Right lobe of liver (tissue), 6 donors: Measurements from ENCODE around the gene NOS1. TPM values are rescaled to one million over a fixed set of nuclear protein-coding genes. Genes with fewer than 3 reads are reported as not detected.

ENCODE experiments used
- ATAC-seq, 4 donors: fragments of 200-7000 bp; cut with Tn5 transposase; one replicate each; pipeline ENCODE4 v1.9.1; 2020; ENCODE audit warnings: mild to moderate bottlenecking in 4 of 4, moderate library complexity in 4 of 4
- DNase-seq, 3 donors: peaks; one replicate each; pipeline ENCODE4 v3.0.0-alpha.2; 2020
- H3K27ac ChIP-seq, 3 donors: fragments of 200-600 bp; one replicate each; pipeline ENCODE4 v1.8.0; 2022
- H3K27me3 ChIP-seq, 2 donors: fragments of 200-600 bp; one replicate each; pipeline ENCODE4 v1.8.0; 2022
- H3K36me3 ChIP-seq, 4 donors: fragments of 200-600 bp; sonication (generic) in 1 of 4; one replicate each; pipeline versions ENCODE4 v1.5.1 to v1.8.0; 2017 to 2022; ENCODE audit warnings: control low read depth in 1 of 4
- H3K4me1 ChIP-seq, 4 donors: fragments of 200-600 bp; sonication (generic) in 1 of 4; one replicate each; pipeline versions ENCODE4 v1.5.1 to v1.8.0; 2017 to 2022; ENCODE audit warnings: control low read depth in 1 of 4
- H3K4me3 ChIP-seq, 3 donors: fragments of 200-600 bp; one replicate each; pipeline ENCODE4 v1.8.0; 2022
- H3K9me3 ChIP-seq, 4 donors: fragments of 200-600 bp; sonication (generic) in 1 of 4; one replicate each; pipeline versions ENCODE4 v1.5.1 to v1.8.0; 2017 to 2022; ENCODE audit warnings: control low read depth in 1 of 4
- CTCF ChIP-seq, 4 donors: fragments of 200-600 bp in 3 of 4; fragments of 450-650 bp in 1 of 4; IDR thresholded peaks; one replicate each; pipeline versions ENCODE4 v1.5.1 to v1.8.0; 2016 to 2022; ENCODE audit warnings: antibody characterized with exemption in 4 of 4, mild to moderate bottlenecking in 2 of 4
- POLR2A ChIP-seq: fragments of 450-650 bp; IDR thresholded peaks from one replicate; pipeline ENCODE4 v1.6.1; 2017; ENCODE audit warnings: antibody characterized with exemption, mild to moderate bottlenecking
- WGBS: methylation state at CpG from one replicate; pipeline ENCODE4 v1.1.6; 2018; ENCODE audit warnings: low coverage, low lambda C conversion rate; ENCODE audit not compliant: insufficient coverage; ENCODE audit errors: missing lambda C conversion rate; 5-methylcytosine and 5-hydroxymethylcytosine counted together
- intact Hi-C, 2 donors: fragments of 100-400 bp; cut with DNase I; formaldehyde crosslinking; loops; one replicate each; pipeline versions ENCODE4 v1.11.2 to v1.14.1; 2022
- total RNA-seq, 6 experiments: library from RNA; depleted of rRNA in 2 of 6; stranded (reverse); fragments of >200 nt in 2 of 6; fragmentation: NEBNext Ultra II Directional in 3 of 6; extraction: Animal tissue kit (Norgen Biotek cat#: 25700) in 3 of 6; gene quantifications; one replicate each; pipeline versions ENCODE4 v1.1.0 to v1.2.4, GENCODE V29; 2016 to 2023
- donor health status: DM: no; HTN: yes; CAD: no.
- donor health status: DM: no; HTN: no; CAD: no.
- donor health status: DM: no; HTN: no; CAD: no.
- donor health status: DM: no; HTN: yes; CAD: no.
- donor health status: DM: no; HTN: yes; CAD: no.

The NOS1 gene
- total RNA-seq, 6 experiments from 2014 or later, result under 0.01 to 0.12 (median 0.05) TPM

GRCh38 chr12:117359029-117359845 lies 2.2 kb downstream of the NOS1 start:
- no peaks in the 10 kb centered on the region for H3K36me3 ChIP-seq
- no peaks in the 10 kb centered on the region for H3K9me3 ChIP-seq
- H3K27me3 ChIP-seq, result peaks cover 10 to 18% of the 10 kb centered on the region in 2 donors
- ATAC-seq (no peak), DNase-seq (no peak)
- intact Hi-C loops, result no loop called here
- 12% methylated on average over 21 of the region's 42 CpGs for WGBS
- no peak overlapping the region for H3K4me3 ChIP-seq
- no peak for TF ChIP-seq POLR2A
- TF ChIP-seq CTCF (IDR thresholded peaks at IDR 0.05), result no peak
- H3K27ac ChIP-seq, result no peak overlapping the region
- peaks cover 0 to 7% (median 0%) of the 10 kb centered on the region in 4 donors for H3K4me1 ChIP-seq

- H3K4me3 ChIP-seq, result no peak overlapping the region
- no peak for ATAC-seq
- intact Hi-C loops, result no loop called here
- no peak overlapping the region for H3K27ac ChIP-seq
- no peak for TF ChIP-seq POLR2A
- no peak for TF ChIP-seq CTCF (IDR thresholded peaks at IDR 0.05)
- no peak for DNase-seq
- peaks cover 10 to 17% of the 10 kb centered on the region in 2 donors for H3K27me3 ChIP-seq
- H3K36me3 ChIP-seq, result no peaks in the 10 kb centered on the region
- H3K4me1 ChIP-seq, result peaks cover 0 to 6% (median 0%) of the 10 kb centered on the region in 4 donors
- WGBS, result 29% methylated on average over 1 of the region's 1 CpG
- H3K9me3 ChIP-seq, result no peaks in the 10 kb centered on the region
Observed at GRCh38 chr12:117356048-117356447, 5.4 kb downstream of the NOS1 start.

- Histone ChIP-seq H3K4me1 (no peaks in the 10 kb centered on the region), H3K27ac (no peak overlapping the region), H3K27me3 (no peaks in the 10 kb centered on the region), H3K9me3 (no peaks in the 10 kb centered on the region), H3K36me3 (no peaks in the 10 kb centered on the region), H3K4me3 (no peak overlapping the region)
- intact Hi-C loops, result no loop called here
- ATAC-seq, result no peak
- no peak for DNase-seq
- no peak for TF ChIP-seq POLR2A
- TF ChIP-seq CTCF (IDR thresholded peaks at IDR 0.05), result no peak
Observed at GRCh38 chr12:117352883-117353282, 8.5 kb downstream of the NOS1 start.

- H3K4me3 ChIP-seq, result no peak overlapping the region
- ATAC-seq, result no peak
- H3K36me3 ChIP-seq, result no peaks in the 10 kb centered on the region
- H3K27ac ChIP-seq, result no peak overlapping the region
- TF ChIP-seq POLR2A, result no peak
- TF ChIP-seq CTCF (IDR thresholded peaks at IDR 0.05), result no peak
- H3K9me3 ChIP-seq, result no peaks in the 10 kb centered on the region
- intact Hi-C loops, result no loop called here
- H3K27me3 ChIP-seq, result no peaks in the 10 kb centered on the region
- WGBS, result 57% methylated on average over 6 of the region's 9 CpGs
- DNase-seq, result no peak
- no peaks in the 10 kb centered on the region for H3K4me1 ChIP-seq
Observed at GRCh38 chr12:117352206-117352605, 9.2 kb downstream of the NOS1 start.
